BJ (cell line): ENCODE results near the gene RYR3. TPM values are rescaled to one million over a fixed set of nuclear protein-coding genes. Genes with fewer than 3 reads are reported as not detected.

Experiments used
- CTCF ChIA-PET: fragments of 350-600 bp; formaldehyde crosslinking; extraction: SDS; loops from one replicate; lab custom pipeline; 2021; ENCODE audit warnings: antibody characterized with exemption, inconsistent platforms; lab: Yijun Ruan, JAX
- POLR2A ChIA-PET: fragments of 300-600 bp; sonication (Branson Sonifier 250); formaldehyde crosslinking; extraction: SDS; loops from one replicate; lab custom pipeline; 2021; ENCODE audit warnings: antibody characterized with exemption; lab: Charles Lee
- DNase-seq: peaks from one replicate; pipeline ENCODE4 v3.0.0-alpha.2; 2011; ENCODE audit warnings: low read depth
- H3K27me3 ChIP-seq: 2 replicates; pipeline ENCODE4 v1.6.0; 2011; ENCODE audit warnings: low read length; ENCODE audit not compliant: control insufficient read depth, insufficient read depth
- H3K36me3 ChIP-seq: 2 replicates; pipeline ENCODE4 v1.5.1; 2011; ENCODE audit warnings: low read length; ENCODE audit not compliant: control insufficient read depth, insufficient read depth
- H3K4me3 ChIP-seq: 2 replicates; pipeline ENCODE4 v1.5.1; 2011; ENCODE audit warnings: low read depth, mild to moderate bottlenecking, control low read depth, low read length
- CTCF ChIP-seq: IDR thresholded peaks from 2 replicates; pipeline ENCODE4 v1.5.1; 2011; ENCODE audit warnings: low read depth, mild to moderate bottlenecking, control low read depth, inconsistent platforms, low read length, moderate library complexity; ENCODE audit not compliant: insufficient read depth
- polyA plus RNA-seq: library from polyadenylated mRNA; depleted of rRNA; stranded (reverse); fragments of >200 nt; gene quantifications from 2 replicates; pipeline ENCODE4 v1.2.3, GENCODE V29; 2011

Gene RYR3
- polyA plus RNA-seq, 1 experiment = not detected

DNA sequence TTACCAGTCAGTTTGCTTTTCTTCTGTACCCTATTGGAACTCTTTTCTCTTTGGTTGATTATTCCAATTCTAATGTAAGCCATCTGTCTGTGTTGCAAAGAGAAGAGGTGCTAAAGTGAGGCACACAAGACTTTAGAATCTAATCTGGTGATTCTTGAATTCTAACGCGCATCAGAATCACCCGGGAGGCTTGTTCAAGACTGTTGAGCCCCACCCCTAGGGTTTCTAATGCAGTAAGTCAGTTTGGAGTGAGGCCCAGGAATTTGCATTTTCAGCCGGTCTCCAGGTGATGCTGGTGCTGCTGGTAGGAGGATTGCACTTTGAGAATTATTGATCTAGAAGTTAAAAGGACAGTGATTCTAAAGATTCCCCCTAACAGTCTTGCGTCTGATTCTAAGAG lies 472.2 kb downstream of the RYR3 start:
- TF ChIP-seq CTCF = no peak
- POLR2A ChIA-PET = no interaction called here

GRCh38 chr15:33785366-33785765 lies 474.6 kb downstream of the RYR3 start:
- Histone ChIP-seq H3K36me3 (no peaks in the 10 kb centered on the region), H3K4me3 (no peak overlapping the region), H3K27me3 (peaks cover 2% of the 10 kb centered on the region; the same call in 1 of the 2 replicates)
- TF ChIP-seq CTCF = no peak
- no peak for DNase-seq
- ChIA-PET CTCF (interaction anchor here (1.6 kb wide), 2 partner anchors 13 to 15 kb away, joined by 3 read pairs; no protein-coding TSS in a partner anchor), POLR2A (no interaction called here)

More for the DNA sequence above, 472.2 kb downstream of the RYR3 start:
- no peak for DNase-seq
- H3K36me3 ChIP-seq = no peaks in the 10 kb centered on the region
- CTCF ChIA-PET = no interaction called here
- no peak overlapping the region for H3K4me3 ChIP-seq
- peaks cover 2% of the 10 kb centered on the region; the same call in 1 of the 2 replicates for H3K27me3 ChIP-seq

- POLR2A ChIA-PET = no interaction called here
- CTCF ChIA-PET = no interaction called here
- no peak for DNase-seq
- no peak for TF ChIP-seq CTCF
- Histone ChIP-seq H3K36me3 (no peaks in the 10 kb centered on the region), H3K4me3 (no peak overlapping the region), H3K27me3 (peaks cover 2% of the 10 kb centered on the region; the same call in 1 of the 2 replicates)
Measured at GRCh38 chr15:33788906-33789540, 478.3 kb downstream of the RYR3 start.

- TF ChIP-seq CTCF = no peak
- H3K27me3 ChIP-seq = no peaks in the 10 kb centered on the region
- H3K4me3 ChIP-seq = no peak overlapping the region
- no peak for DNase-seq
- ChIA-PET POLR2A (no interaction called here), CTCF (no interaction called here)
- H3K36me3 ChIP-seq = no peaks in the 10 kb centered on the region
Measured at GRCh38 chr15:33794453-33794852, 483.7 kb downstream of the RYR3 start.

DNA sequence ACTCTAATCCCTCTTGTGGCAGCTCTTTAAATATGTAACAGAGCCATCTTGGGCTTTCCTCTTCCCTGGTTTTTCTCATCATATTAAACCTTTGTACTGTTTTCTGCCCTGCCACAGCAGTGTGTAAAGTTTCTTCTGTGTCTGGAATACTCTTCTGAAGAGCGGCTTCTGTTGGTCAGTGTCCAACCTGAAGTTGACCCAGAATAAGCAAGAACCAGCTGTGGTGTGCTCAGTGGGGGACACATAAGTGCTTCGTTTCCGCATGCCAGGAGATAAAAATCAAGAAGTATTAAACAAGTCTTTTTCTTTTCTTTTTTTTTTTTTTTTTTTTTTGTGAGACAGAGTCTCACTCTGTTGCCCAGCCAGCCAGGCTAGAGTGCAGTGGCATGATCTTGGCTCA lies 484.3 kb downstream of the RYR3 start:
- DNase-seq = no peak
- no peak for TF ChIP-seq CTCF
- POLR2A ChIA-PET = no interaction called here
- H3K27me3 ChIP-seq = no peaks in the 10 kb centered on the region
- no peaks in the 10 kb centered on the region for H3K36me3 ChIP-seq
- CTCF ChIA-PET = no interaction called here
- no peak overlapping the region for H3K4me3 ChIP-seq
